HEK293T (cell line): Measurements from ENCODE around the gene ZNF488.
A peak's percentile ranks its signal among the peaks of the same experiment; 100 is the strongest.

Experiments used
- CTCF ChIA-PET: fragments of 350-600 bp; formaldehyde crosslinking; extraction: SDS; loops from one replicate; lab custom pipeline; 2021; ENCODE audit warnings: antibody characterized with exemption, inconsistent platforms; lab: Yijun Ruan, JAX
- POLR2A ChIA-PET: fragments of 350-600 bp; formaldehyde crosslinking; extraction: SDS; loops from one replicate; lab custom pipeline; 2020; ENCODE audit warnings: antibody characterized with exemption, inconsistent platforms; lab: Yijun Ruan, JAX
- DNase-seq: peaks from one replicate; pipeline ENCODE4 v3.0.0; 2012; ENCODE audit warnings: mixed read lengths; ENCODE audit errors: extremely low spot score
- ARNT ChIP-seq: fragments of 450-650 bp; IDR thresholded peaks from 2 replicates; pipeline ENCODE4 v1.6.1; 2017; ENCODE audit warnings: mild to moderate bottlenecking
- BHLHE40 ChIP-seq: fragments of 450-650 bp; IDR thresholded peaks from 2 replicates; pipeline ENCODE4 v1.6.1; 2016; ENCODE audit warnings: mild to moderate bottlenecking, moderate library complexity, borderline replicate concordance
- CTBP1 ChIP-seq: fragments of 450-650 bp; IDR thresholded peaks from 2 replicates; pipeline ENCODE4 v1.6.1; 2016; ENCODE audit warnings: borderline replicate concordance
- ELF4 ChIP-seq: fragments of 450-650 bp; IDR thresholded peaks from 2 replicates; pipeline ENCODE4 v1.6.1; 2017; ENCODE audit warnings: antibody characterized with exemption
- FOXA1 ChIP-seq: fragments of 450-650 bp; IDR thresholded peaks from 2 replicates; pipeline ENCODE4 v1.6.1; 2016; ENCODE audit warnings: mild to moderate bottlenecking
- FOXK2 ChIP-seq: fragments of 450-650 bp; IDR thresholded peaks from 2 replicates; pipeline ENCODE4 v1.6.1; 2016; ENCODE audit warnings: mild to moderate bottlenecking
- FOXM1 ChIP-seq: fragments of 450-650 bp; IDR thresholded peaks from 2 replicates; pipeline ENCODE4 v1.6.1; 2017; ENCODE audit warnings: mild to moderate bottlenecking, borderline replicate concordance
- HDGF ChIP-seq: fragments of 450-650 bp; IDR thresholded peaks from 2 replicates; pipeline ENCODE4 v1.6.1; 2017; ENCODE audit warnings: antibody characterized with exemption, borderline replicate concordance
- L3MBTL2 ChIP-seq: fragments of 450-650 bp; conservative IDR thresholded peaks from 2 replicates; pipeline ENCODE4 v1.6.1; 2016; ENCODE audit warnings: mild to moderate bottlenecking
- LEF1 ChIP-seq: fragments of 450-650 bp; IDR thresholded peaks from 2 replicates; pipeline ENCODE4 v1.6.1; 2017; ENCODE audit warnings: mild to moderate bottlenecking, borderline replicate concordance
- NFRKB ChIP-seq: fragments of 450-650 bp; IDR thresholded peaks from 2 replicates; pipeline ENCODE4 v1.6.1; 2016; ENCODE audit warnings: mild to moderate bottlenecking, moderate library complexity
- PKNOX1 ChIP-seq: fragments of 450-650 bp; IDR thresholded peaks from 2 replicates; pipeline ENCODE4 v1.6.1; 2016
- SP1 ChIP-seq: fragments of 450-650 bp; IDR thresholded peaks from 2 replicates; pipeline ENCODE4 v1.6.1; 2017
- SUZ12 ChIP-seq: fragments of 450-650 bp; IDR thresholded peaks from 2 replicates; pipeline ENCODE4 v1.6.1; 2016; ENCODE audit warnings: mild to moderate bottlenecking
- TARDBP ChIP-seq: fragments of 450-650 bp; IDR thresholded peaks from 2 replicates; pipeline ENCODE4 v1.6.1; 2016
- ZNF384 ChIP-seq: fragments of 450-650 bp; IDR thresholded peaks from 2 replicates; pipeline ENCODE4 v1.6.1; 2016

ZNF488 gene

GRCh38 chr10:47340608-47341170 lies 43.4 kb downstream of the ZNF488 start:
- ChIA-PET CTCF (interaction anchor here (0.5 to 1.3 kb wide), 7 partner anchors 9 to 109 kb away, joined by 3 to 4 read pairs (median 3); no protein-coding TSS in a partner anchor), POLR2A (interaction anchor here (1.2 kb wide), 1 partner anchor 44 kb away, joined by 3 read pairs; the partner anchor contains the start of gene ZNF488)
- DNase-seq, result peak; percentile 83
- TF ChIP-seq ZNF384, result no peak
- no peak for TF ChIP-seq SP1
- no peak for TF ChIP-seq FOXK2
- no peak for TF ChIP-seq ARNT
- no peak for TF ChIP-seq SUZ12
- no peak for TF ChIP-seq LEF1
- TF ChIP-seq CTBP1, result no peak
- no peak for TF ChIP-seq FOXM1

GRCh38 chr10:47339759-47340607 lies 44.1 kb downstream of the ZNF488 start:
- ChIA-PET CTCF (interaction anchor here (0.6 to 1.3 kb wide), 7 partner anchors 10 to 110 kb away, joined by 3 to 5 read pairs (median 3); no protein-coding TSS in a partner anchor), POLR2A (interaction anchor here (1.2 kb wide), 1 partner anchor 44 kb away, joined by 3 read pairs; the partner anchor contains the start of gene ZNF488)
- no peak for DNase-seq
- no peak for TF ChIP-seq ELF4
- no peak for TF ChIP-seq SP1
- no peak for TF ChIP-seq CTBP1
- no peak for TF ChIP-seq LEF1

GRCh38 chr10:47339186-47339735 lies 44.8 kb downstream of the ZNF488 start:
- TF ChIP-seq PKNOX1 (no peak), BHLHE40 (no peak), LEF1 (no peak), SP1 (no peak), ZNF384 (no peak), FOXK2 (no peak), HDGF (no peak)
- ChIA-PET CTCF (interaction anchor here (0.7 to 1.3 kb wide), 2 partner anchors 11 to 67 kb away, joined by 3 to 5 read pairs; no protein-coding TSS in a partner anchor), POLR2A (interaction anchor here (1.2 kb wide), 1 partner anchor 45 kb away, joined by 3 read pairs; the partner anchor contains the start of gene ZNF488)
- no peak for DNase-seq

- ChIA-PET POLR2A (no interaction called here), CTCF (no interaction called here)
- DNase-seq, result no peak
- TF ChIP-seq ARNT (no peak), FOXA1 (no peak), CTBP1 (no peak), FOXM1 (no peak), SP1 (no peak), HDGF (no peak), TARDBP (no peak), BHLHE40 (no peak), FOXK2 (no peak), ELF4 (no peak), ZNF384 (no peak), L3MBTL2 (no peak), NFRKB (no peak), PKNOX1 (no peak), SUZ12 (no peak), LEF1 (no peak)
These were observed 46.8 kb downstream of the ZNF488 start for GRCh38 chr10:47337310-47337709.

- ChIA-PET CTCF (no interaction called here), POLR2A (no interaction called here)
- TF ChIP-seq ZNF384, result no peak
- no peak for TF ChIP-seq ELF4
- no peak for TF ChIP-seq SP1
- no peak for TF ChIP-seq NFRKB
- TF ChIP-seq L3MBTL2, result no peak
- no peak for DNase-seq
These were observed 47.5 kb downstream of the ZNF488 start for GRCh38 chr10:47336387-47337134.

- ChIA-PET CTCF (no interaction called here), POLR2A (no interaction called here)
- TF ChIP-seq LEF1, result no peak
- no peak for TF ChIP-seq PKNOX1
- TF ChIP-seq NFRKB, result no peak
- TF ChIP-seq ARNT, result no peak
- no peak for TF ChIP-seq FOXM1
- TF ChIP-seq HDGF, result no peak
- TF ChIP-seq FOXK2, result no peak
- TF ChIP-seq CTBP1, result no peak
- TF ChIP-seq ZNF384, result no peak
- TF ChIP-seq TARDBP, result no peak
- TF ChIP-seq BHLHE40, result no peak
- no peak for TF ChIP-seq L3MBTL2
- no peak for TF ChIP-seq SUZ12
- no peak for TF ChIP-seq FOXA1
- DNase-seq, result no peak
These were observed 48.2 kb downstream of the ZNF488 start for GRCh38 chr10:47335906-47336305.
